Spleen (tissue), 7 donors: Measurements from ENCODE around the gene MED29.

ENCODE experiments used
- POLR2A ChIP-seq, 3 donors: fragments of 450-650 bp; IDR thresholded peaks; one replicate each; pipeline ENCODE4 v1.5.1; 2017; ENCODE audit warnings: antibody characterized with exemption in 3 of 3, mild to moderate bottlenecking in 1 of 3
- POLR2AphosphoS5 ChIP-seq, 3 donors: sonication (generic); formaldehyde crosslinking; IDR thresholded peaks; one replicate each; pipeline ENCODE4 v1.5.1; 2017; ENCODE audit warnings: antibody characterized with exemption in 3 of 3
- TF ChIP-seq, protein P1 (sequence below), 11 experiments: fragments of 200-600 bp in 7 of 11; fragments of 450-650 bp in 4 of 11; sonication (generic) in 4 of 11; IDR thresholded peaks in 8 of 11; conservative IDR thresholded peaks in 3 of 11; 1 replicate in 7 of 11; 2 replicates in 4 of 11; pipeline versions ENCODE4 v1.4.0 to v1.8.0; 2016 to 2021; ENCODE audit warnings: antibody characterized with exemption in 11 of 11, inconsistent platforms in 4 of 11, mild to moderate bottlenecking in 1 of 11
- donor health status: DM: no; HTN: no; CAD: no; lungs with moderate emphysema.
- donor health status: DM: no; HTN: no; CAD: no.
- donor health status: DM: no; HTN: no; CAD: no.

- TF ChIP-seq POLR2A (IDR thresholded peaks at IDR 0.05) (no peak), POLR2AphosphoS5 (IDR thresholded peaks at IDR 0.05) (no peak)
- TF ChIP-seq, protein P1, sequence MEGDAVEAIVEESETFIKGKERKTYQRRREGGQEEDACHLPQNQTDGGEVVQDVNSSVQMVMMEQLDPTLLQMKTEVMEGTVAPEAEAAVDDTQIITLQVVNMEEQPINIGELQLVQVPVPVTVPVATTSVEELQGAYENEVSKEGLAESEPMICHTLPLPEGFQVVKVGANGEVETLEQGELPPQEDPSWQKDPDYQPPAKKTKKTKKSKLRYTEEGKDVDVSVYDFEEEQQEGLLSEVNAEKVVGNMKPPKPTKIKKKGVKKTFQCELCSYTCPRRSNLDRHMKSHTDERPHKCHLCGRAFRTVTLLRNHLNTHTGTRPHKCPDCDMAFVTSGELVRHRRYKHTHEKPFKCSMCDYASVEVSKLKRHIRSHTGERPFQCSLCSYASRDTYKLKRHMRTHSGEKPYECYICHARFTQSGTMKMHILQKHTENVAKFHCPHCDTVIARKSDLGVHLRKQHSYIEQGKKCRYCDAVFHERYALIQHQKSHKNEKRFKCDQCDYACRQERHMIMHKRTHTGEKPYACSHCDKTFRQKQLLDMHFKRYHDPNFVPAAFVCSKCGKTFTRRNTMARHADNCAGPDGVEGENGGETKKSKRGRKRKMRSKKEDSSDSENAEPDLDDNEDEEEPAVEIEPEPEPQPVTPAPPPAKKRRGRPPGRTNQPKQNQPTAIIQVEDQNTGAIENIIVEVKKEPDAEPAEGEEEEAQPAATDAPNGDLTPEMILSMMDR (IDR thresholded peaks at IDR 0.05 in 8 of 11, conservative IDR thresholded peaks at IDR 0.05 in 3 of 11): no peak
Observed at GRCh38 chr19:39370735-39371134, 20.4 kb upstream of the MED29 start.
